NCI-H2171 treated with DMSO at 0.1 percent for 48 hours (cell line): ENCODE results near the gene RPS2.
"Not testable (repeated sequence)": the region's sequence is repeated elsewhere in the genome, so short reads cannot be mapped to it uniquely, and the experiment has no call there.

Experiments used
- DNase-seq: peaks from one replicate; lab custom pipeline; 2025; lab: John Stamatoyannopoulos, UW

Gene RPS2

DNA sequence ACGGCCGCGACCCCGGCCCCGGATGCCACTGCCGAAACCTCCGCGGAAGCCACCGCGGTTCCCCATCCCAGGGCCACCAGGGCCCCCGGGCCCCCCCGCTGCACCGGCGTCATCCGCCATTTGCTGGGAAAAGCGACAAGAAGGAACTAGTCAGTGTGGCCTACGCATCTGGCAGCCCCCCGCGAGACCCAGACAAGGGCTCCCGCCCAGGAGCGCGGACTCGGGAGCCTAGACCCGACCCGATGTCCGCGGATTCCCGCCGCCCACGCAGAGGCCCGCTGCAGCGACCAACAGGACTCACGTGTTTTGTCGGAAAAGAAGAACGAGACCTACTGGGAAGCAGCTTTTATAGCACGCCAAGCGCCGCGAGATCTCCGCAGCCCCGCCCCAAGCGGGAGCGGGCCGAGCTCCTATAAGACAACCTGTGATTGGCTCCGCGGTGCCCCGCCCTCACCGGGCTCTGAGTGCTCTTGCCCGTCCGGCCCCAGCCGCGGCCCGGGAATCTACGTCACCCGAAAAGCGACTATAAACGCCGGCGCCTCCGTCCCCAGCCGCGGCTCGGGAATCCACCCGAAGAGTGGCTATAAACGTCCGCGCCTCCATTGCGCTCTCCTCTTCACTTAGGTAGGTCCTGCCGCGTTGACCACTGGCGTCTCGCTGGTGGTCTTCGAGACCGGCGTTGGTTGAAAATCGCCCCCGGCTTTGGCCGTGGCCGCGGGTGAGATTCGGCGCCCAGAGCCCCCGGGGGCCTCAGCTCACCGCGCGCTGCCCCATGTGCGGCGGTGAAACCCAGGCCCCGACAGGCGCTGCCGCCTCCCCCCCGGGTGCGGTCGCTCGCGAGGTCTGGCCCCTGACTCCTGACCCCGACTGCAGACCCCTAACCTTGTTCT lies at the start of gene RPS2:
Gene RPS2, minus strand, starts transcription at position 321 of the 890 bp plus-strand sequence. Its CDS starts 201 bp downstream, at position 120.
- DNase-seq, result peak; percentile 98

DNA sequence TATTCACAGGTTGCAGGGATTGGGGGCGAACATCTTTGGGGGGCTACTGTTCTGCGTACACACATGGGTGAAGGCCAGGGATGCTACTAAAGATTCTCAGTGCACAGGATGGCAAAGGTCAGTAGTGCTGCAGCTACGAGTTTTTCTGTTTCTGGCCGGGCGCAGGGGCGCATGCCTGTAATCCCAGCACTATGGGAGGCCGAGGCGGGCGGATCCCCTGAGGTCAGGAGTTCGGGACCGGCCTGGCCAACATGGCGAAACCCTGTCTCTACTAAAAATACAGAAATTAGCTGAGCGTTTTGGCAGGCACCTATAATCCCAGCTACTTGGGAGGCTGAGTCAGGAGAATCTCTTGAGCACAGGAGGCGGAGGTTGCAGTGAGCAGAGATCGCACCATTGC lies 48.9 kb upstream of the RPS2 start:
- DNase-seq, result no peak

DNA sequence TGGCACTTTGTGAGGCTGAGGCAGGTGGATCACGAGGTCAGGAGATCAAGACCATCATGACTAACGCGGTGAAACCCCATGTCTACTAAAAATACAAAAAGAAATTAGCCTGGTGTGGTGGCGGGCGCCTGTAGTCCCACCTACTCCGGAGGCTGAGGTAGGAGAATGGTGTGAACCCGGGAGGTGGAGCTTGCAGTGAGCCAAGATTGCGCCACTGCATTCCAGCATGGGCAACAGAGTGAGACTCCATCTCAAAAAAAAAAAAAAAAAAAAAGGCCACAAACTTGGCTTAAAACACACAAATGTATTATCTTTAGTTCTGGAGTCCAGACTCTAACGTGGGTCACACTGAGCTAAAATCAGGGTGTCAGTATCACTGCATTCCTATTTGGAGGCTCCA lies 47.1 kb upstream of the RPS2 start:
- DNase-seq, result not testable (repeated sequence)

DNA sequence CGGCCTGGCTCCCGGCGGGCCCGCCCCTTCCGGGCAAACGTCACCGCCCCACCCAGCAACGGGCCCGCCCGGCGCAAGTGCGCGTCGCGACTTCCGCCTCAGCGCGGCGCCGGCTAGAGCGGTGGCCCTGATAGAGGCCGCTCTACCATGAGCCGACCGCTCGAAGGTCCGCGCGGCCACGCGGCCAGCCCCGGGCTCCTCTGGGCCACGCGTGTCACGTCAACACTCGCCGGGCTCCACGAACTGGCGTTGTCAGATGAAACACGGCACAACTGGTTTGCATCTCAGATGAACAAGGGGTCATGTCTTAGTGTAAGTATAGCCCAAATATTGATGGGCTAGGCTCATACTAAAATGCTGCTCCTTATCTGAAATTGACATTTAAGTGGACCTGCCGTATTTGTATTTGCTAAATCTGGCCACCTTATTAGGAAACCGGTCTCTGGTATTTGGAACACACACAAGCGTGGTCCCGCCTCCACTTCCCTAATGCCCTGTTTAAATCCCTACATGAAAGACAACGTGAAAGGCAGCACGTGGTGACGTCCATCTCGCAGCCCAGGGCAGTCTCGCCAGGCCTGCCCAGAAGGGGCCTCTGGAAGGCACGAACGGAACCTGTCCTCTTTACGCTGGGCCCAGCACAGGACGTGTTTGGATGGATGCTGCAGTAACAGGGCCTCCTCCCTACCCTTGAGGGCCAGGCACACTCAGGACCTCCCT lies 45.3 kb upstream of the RPS2 start, which contains the start of gene ZNF598:
Gene ZNF598, minus strand, starts transcription at position 31 of the 720 bp plus-strand sequence.
- peak; percentile 80 for DNase-seq

DNA sequence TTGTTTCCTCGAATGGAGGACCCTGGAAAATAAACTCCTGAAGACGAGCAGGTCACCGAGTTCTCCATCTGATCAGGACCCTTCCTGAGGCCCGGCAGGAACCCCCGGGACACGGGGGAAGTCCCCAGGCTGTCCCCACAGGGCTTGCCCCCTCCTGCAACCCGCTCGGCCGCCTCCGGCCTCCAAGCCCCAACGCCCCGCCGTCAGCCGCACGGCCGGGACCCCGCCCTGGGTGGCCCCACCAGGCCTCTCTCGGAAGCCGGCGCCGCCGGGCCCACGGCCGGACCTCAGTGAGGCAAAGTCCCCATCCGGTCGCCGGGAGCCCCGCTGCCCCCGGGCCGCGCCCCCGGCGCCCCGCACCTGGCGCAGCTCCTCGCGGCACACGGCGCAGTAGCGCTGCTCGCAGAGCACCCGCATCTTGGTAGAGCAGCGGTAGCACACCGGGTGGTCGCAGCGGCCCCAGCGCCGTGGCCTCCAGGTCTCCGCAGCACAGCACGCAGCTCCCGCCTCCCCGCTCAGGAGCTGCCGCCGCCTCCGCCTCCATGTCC lies 44.6 kb upstream of the RPS2 start:
- no peak for DNase-seq

DNA sequence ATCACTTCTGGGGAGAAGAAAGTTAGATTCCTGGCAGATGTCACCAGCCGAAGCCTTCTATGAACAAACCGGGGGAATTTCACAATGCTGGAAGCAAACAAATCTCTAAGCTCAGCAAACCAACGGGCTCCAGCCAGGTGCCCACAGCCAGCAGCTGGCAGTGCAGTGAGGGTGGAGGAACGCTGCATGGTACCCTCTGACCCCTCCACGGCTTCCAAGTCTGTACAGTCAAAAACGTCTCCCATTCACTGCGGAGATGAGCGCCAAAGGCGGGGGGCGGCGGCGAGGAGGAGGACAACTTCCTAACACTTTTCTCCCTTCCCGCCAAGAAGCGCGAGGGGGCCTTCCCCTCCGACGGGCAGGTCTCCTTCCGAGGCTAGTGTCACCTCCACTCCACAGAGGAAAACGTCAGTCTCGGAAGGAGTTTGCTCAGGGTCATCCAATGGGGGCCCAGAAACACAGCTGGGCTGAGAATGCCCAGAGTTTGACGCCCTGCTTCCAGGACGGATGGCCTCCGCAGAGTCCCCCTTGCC lies 44.1 kb upstream of the RPS2 start:
- no peak for DNase-seq

DNA sequence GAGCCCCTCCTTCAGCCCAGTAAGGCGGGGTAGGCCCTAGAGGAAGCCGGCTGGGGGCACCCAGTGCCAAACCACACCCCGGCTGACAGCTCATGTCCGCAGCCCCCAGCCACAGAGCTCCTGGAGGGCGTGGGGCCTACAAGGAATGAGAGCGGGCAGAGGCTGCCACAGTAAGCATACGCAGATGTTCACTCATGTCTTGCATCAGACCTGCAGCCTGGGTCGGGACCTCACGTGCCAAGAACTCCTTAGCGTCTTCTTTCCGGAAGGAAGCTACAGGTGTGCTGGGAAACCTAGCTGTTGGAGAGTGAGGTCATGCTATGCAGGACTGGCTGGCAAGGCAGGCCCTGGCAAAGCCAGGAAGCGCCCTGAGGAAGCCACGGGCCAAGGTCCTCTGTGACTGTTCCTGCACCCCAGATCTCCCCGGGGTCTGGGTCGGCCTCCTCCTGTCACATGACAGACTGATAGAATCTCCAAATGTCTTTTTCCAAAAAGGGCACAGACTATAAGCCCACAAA lies 43.4 kb upstream of the RPS2 start:
- peak; percentile 3 for DNase-seq

DNA sequence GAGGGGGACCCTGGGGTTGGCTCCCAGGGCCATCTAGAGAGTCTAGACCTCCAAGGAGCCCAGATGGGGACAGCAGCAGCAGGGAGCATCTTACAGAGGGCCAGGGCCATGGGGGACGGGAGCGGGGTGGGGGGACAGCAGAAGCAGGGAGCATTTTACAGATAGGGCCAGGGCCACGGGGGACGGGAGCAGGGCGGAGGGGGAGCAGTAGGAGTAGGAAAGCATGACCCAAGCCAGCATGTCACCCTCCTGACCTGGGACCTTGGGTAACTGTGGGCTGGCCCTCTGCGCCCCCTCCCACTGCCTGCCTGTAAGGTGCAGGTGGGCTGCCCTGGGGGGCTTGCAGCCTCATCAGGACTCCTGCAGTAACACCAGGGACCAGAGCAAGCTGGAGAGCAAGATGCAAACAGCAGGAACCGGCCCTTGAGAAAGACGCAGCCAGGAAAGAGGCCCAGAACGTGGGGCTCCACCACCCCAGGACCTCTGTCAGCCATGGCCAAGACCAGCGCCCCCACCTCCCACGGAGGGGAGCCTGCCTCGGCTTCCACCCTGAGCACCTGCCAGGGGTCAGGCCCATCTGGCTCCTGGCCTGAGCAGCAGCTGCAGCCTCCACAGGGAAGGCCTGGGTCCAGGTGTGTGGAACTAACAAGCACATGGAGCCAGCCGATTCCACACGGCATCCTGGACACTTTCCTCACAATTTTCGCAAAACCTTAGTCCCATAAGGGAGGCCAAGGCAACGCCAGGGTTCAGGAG lies 42.6 kb upstream of the RPS2 start:
- DNase-seq, result no peak

DNA sequence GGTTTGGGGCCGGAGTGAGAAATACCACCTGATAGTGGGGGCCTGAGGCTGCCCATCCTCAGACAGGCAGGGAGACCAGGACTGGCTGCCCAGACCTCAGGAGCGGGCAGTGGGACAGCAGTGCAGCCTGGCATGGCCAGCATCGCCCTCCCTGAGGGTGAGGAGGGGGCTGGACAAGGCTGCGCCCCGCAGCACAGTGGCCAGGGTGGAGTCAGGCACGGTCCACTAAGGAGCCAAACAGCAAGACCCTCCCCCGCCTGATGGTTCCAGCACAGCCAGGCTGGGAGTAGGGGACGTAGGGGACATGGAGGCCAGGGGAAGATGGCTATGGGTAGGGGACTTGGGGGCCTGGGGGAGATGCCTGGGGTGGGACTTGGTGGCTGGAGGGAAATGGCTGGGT lies 41.7 kb upstream of the RPS2 start:
- DNase-seq, result no peak

DNA sequence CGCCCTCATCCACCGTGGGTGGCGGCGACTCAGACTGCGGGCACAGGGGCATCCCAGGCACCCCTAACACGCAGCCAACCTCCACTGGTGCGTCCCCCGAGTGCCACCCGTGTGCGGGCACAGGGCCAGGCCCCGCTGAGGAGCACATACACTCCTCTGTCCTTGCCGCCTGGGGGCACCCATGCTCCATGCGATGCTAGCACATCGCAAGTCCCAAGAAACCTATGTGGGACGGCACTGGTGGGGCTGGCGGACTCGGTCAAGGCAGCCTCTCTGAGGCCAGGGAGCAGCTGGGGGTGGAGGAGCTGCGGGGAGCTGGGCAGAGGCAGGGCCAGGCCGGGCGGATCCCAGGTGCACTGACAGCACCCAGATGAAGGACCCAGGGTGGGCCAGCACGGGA lies 41.0 kb upstream of the RPS2 start:
- peak; percentile 29 for DNase-seq

DNA sequence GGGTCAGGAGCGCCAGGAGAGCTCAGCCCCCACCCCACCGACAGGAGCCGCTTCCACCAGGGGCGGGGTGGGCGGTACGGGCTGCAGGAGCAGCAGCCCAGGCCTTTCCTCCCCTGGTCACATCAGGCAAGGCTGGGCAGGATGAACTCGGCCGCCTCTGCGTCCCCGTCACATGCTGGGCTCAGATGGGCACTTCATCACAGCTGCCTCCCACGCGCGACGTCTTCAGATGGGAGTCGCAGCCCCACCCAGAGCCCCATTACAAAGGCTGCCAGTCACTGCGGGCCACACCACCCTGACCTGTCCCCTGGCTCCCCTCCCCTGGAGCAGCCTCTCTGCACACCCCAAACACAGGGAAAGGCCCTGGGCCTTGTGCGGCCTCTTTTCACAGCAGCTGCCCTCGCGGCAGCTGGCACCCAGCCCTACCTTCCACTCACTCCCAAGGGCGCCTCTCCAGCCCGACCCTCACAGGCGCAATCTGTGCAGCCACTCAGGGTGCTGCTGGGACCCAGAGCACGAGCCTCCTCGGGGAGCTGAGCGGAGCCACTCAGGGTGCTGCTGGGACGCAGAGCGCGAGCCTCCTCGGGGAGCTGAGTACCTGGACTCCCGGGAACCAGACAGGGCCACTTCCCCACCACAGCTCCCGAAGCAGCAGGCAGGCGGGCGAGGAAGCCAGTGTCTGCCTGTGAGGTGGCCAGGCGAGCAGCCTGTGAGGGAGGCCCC lies 40.3 kb upstream of the RPS2 start:
- DNase-seq, result peak; percentile 60

DNA sequence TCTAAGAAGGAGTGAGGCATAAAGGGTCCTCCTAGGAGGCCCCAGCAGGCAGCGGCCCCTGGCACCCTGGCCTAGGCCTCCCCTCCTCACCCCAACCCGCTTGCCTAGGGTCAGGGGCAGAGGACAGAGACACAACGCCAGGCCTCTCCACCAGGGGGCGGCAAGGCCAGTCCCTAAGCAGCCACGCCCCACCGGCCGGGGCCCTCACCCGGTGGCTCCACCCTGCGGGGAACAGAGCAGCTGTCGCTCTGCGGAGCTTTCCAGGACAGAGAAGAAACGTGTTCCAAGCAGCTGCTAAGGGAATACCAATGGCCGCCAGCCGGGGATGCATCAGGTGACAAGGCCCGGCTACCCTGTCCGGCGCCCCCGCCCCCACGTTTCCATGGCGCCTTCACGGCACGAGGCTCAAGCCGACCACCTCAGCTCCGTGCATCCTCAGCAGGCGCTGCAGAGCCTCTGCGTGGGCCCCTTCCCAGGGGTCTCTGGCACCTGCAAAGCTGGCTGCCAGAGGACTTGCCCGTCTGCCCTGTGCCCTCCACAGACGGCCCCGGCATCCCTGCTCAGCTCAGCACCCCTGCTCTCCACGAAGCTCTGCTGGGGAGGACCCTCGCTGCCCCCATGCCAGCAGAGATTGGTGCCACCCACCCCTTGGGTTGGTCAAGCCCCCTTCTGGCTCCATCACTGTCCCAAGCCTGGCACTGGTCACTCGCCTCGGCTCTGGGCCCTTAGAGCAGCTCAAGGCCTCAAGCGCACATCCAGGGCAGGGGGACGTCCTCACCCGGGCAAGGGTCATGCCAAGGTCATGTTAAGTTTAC lies 39.4 kb upstream of the RPS2 start:
- peak; percentile 94 for DNase-seq

DNA sequence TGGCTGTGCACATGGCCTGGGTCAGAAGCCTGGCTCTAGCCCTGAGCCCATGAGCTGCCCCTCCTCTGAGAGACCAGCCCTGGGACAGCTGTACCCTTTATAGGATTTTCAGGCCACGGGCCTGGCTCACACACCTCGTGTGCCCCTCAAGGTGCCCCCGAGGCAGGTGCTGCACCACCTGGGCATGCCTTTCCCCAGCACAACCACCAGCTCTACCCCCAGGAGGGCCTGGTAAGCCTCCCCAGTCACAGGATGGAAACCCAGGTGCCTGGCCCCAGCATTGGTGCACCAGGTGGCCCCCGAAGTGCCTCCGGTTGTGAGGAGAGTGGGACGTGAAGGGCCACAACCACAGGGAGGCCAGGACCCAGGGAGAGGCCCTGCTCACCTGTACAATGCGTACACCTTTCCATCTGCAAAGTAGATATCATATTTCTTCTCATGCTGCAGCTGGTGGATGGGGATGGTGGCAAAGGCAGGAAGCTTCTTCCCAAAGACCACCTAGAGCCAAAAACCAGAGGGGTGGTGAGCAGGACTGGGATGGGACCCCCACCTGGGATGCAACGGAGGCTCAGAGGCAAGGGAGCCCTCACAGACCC lies 38.7 kb upstream of the RPS2 start:
- no peak for DNase-seq

DNA sequence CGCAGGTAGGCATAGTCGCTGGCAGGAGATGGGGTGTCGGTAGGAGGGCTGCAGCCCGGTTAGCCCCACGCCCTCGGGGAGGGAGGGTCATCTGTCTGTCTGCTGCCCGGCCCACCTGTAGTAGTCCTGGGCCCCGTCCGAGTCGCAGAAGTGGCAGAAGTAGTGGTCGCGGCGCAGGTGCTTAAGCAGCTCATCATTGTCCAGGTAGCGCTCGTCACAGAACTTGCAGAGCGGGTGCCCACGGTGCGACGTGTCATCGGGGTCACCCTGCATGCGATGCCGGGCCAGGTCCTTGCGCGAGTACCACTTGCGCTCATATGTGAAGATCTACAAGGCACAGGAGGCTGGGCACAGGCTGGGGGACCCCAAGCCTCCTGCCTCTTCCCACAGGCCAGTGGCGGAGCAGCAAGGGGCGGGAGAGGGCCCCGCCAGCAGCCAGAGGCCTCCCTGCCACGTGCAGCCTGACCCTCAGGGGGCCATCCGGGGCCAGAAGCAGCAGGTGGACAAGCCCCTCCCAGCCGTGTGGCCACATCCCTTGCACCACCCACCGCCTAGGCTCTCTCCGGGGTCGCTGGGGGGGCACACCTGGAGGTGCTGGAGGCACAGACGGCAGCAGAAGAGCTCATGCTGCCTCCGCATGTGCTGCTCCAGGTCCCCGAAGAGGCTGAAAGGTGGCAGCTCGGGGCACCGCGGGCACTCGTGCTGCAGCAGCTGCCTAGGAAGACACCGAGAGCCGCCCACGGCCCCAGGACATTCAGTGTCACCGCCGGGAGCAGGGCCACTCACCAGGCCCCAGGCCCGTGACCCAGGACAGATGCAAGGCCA lies 38.0 kb upstream of the RPS2 start:
- DNase-seq, result no peak

DNA sequence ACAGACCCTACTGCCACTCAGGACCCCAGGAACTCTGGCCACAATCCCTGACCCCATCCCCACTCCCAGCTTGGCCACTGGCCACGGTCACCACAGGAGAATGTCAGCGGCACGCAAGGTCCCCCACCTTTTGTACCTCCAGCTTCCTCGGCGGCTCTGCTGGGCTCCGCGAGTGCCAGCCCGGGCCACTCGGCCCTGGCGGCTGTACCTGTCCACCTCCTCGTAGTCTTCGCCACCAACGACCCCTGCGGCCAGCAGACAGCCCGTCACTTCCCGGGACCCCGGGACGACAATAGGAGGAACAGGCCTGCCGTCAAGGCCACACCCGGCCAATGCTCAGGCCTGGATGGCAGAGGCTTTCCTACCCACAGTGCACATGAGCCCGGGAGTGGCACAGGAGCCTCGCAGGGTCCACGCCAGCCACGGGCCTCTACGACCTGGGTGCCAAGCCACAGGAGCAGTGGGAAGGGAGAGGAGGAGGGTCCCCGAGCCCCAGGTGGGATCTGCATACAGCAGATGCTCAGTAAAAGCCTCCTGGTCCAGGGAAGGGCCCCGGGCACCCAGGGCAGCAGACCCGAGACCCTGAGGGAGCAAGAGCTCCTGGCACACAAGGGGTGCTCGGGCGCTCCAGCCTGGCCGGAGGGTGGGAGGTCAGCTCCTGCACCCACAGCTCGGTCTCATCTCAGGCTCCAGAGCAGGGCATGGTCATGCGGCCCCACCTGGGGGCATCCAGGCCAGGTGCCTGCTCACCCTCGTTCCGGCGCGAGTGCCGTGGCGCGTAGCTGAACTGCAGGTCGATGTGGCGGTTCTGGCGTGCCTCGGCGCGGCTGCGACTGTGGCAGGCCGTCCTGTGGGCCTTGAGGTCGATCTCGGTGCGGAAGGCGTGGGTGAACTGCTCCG lies 37.1 kb upstream of the RPS2 start:
- no peak for DNase-seq

DNA sequence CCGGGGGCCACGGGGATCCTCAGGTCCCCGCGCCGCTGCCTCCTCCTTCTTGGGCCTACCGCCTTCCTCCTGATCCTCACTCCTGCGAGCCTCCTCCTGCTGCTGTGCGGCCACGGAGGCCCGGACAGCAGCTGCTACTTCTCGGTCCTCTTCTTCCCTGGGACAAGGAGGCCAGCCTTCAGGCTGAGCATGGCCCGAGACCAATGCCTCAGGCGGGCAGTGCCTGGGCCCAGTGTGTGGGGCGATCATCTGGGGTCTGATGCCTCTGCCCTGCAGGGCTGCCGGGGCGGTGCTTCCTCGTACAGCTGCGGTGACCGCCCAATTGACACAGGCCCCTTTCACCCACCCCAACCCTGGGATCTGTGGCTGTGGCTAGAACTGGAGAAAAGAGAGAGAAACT lies 36.4 kb upstream of the RPS2 start:
- no peak for DNase-seq

DNA sequence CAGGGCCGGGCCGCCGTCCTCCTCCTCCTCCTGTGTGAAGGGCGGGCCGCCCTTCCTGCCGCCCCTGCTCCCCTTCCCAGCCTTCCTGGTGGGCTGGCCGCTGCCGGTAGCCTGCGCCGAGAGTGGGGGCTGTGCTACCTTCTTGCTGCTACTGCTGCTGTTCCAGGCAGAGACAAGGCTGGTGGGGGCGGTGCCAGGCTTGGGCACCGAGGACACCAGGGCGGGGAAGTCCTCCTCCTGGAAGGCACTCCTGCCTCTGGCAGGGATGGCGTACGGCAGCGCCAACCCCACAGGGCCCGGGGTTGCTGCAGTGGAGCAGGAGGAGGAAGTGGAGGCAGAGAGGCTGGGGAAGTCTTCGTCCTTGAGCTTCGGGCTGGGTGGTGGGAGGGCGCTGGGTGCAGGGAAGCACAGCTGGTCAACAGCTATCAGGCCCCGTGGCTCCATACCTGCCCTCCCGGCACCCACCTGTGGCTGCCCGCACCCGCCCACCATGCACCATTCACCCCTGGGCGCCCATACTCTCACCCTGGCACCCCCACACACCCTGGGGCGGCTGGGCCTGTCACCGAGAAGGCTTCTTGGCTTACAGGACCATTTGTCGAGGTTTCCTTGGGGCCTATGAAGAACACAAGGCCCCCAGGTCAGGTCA lies 35.4 kb upstream of the RPS2 start:
- no peak for DNase-seq
